K562 (cell line): ENCODE measurements around the gene CENPP. TPM values are rescaled to one million over a fixed set of nuclear protein-coding genes. Genes with fewer than 3 reads are reported as not detected.

ENCODE experiments used
- CTCF ChIP-seq, 3 experiments: IDR thresholded peaks in 2 of 3; conservative IDR thresholded peaks in 1 of 3; 2 replicates each; pipeline ENCODE4 v1.5.1; 2011 to 2012; ENCODE audit warnings: low read length in 3 of 3, mild to moderate bottlenecking in 3 of 3, control low read depth in 2 of 3, improper control_type of control experiment in 1 of 3, inconsistent platforms in 1 of 3, low read depth in 1 of 3, mixed read lengths in 1 of 3, moderate library complexity in 1 of 3; ENCODE audit not compliant: insufficient read depth in 2 of 3
- EZH2 ChIP-seq: IDR thresholded peaks from 2 replicates; pipeline ENCODE4 v1.6.1; 2012; ENCODE audit warnings: low read depth, mild to moderate bottlenecking, inconsistent platforms, low read length, borderline replicate concordance
- GABPA ChIP-seq: fragments of 200-800 bp; sonication (Bioruptor generic); conservative IDR thresholded peaks from 2 replicates; pipeline ENCODE4 v1.6.1; 2016; ENCODE audit warnings: low read depth, missing genetic modification characterization, missing compliant biosample characterization
- MAFG ChIP-seq: fragments of 450-650 bp; conservative IDR thresholded peaks from 2 replicates; pipeline ENCODE4 v1.6.1; 2016; ENCODE audit warnings: missing genetic modification characterization, missing compliant biosample characterization
- NFIC ChIP-seq: fragments of 450-650 bp; IDR thresholded peaks from 2 replicates; pipeline ENCODE4 v1.6.1; 2017; ENCODE audit warnings: mild to moderate bottlenecking, inconsistent platforms
- POLR3A ChIP-seq: IDR thresholded peaks from 2 replicates; pipeline ENCODE4 v1.6.1; 2011; ENCODE audit warnings: borderline replicate concordance, mild to moderate bottlenecking, moderate library complexity; ENCODE audit not compliant: insufficient read length, insufficient read depth; ENCODE audit errors: extremely low read depth
- ZKSCAN3 ChIP-seq: fragments of 250-450 bp; sonication (Bioruptor Pico); IDR thresholded peaks from 2 replicates; pipeline ENCODE4 v1.4.0; 2020
- polyA plus RNA-seq, 8 experiments: library from polyadenylated mRNA; depleted of rRNA in 4 of 8; stranded (reverse) in 5 of 8; unstranded in 3 of 8; fragments of >200 nt; fragmentation: Nextera tagmentation in 2 of 8; fragmentation: Illumina TruSeq in 1 of 8; extraction: Ambion mirVana in 2 of 8; extraction: Trizol in 1 of 8; gene quantifications; 2 replicates each; pipeline versions ENCODE4 v1.2.1 to v1.2.3, GENCODE V29; 2011 to 2014; ENCODE audit warnings: inconsistent platforms in 1 of 8, missing spikeins in 1 of 8
- total RNA-seq, 7 experiments: library from RNA; depleted of rRNA in 6 of 7; stranded (reverse); fragments of >200 nt in 6 of 7; fragmentation: Illumina TruSeq in 2 of 7; extraction: Trizol in 2 of 7; gene quantifications; 2 replicates each; pipeline versions ENCODE4 v1.2.1 to v1.2.3, GENCODE V29; 2011 to 2021; ENCODE audit warnings: low replicate concordance in 1 of 7
- TF ChIP-seq, protein P1 (sequence below), 2 experiments: fragments of 450-650 bp; formaldehyde crosslinking in 1 of 2; IDR thresholded peaks; 2 replicates each; pipeline versions ENCODE4 v1.4.0 to v1.6.1; 2014 to 2020; ENCODE audit warnings: mild to moderate bottlenecking in 2 of 2, borderline replicate concordance in 1 of 2, low read depth in 1 of 2
- TF ChIP-seq, protein P2 (sequence below): sonication (generic); formaldehyde crosslinking; IDR thresholded peaks from 2 replicates; pipeline ENCODE4 v1.8.0; 2022; ENCODE audit warnings: mild to moderate bottlenecking, missing genetic modification reagents

Gene CENPP
- total and polyA plus RNA-seq, 9 of the 15 experiments (the other 6 are each of a cell fraction or from before 2014, with no cell fraction given): 8.0 to 28.5 (median 17.9) TPM

DNA sequence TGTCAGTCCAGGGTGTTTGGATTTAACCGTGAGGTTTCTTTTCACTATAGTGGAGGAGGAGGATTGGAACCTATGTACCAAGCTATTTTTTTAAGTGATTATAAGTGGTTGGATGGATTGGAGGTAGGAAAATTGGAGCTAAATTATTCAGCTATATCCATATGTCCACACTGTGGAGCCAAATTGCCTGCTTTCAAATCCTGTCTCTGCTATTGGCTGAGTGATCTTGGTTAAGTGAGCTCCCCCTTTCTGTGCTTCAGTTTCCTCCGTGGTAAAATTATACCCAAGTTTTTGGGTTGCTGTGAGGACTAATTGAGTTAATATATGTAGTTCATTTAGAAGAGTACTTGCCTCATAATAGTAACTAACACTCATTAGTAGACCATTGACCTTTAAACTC, 2.5 kb downstream of the CENPP start (continued):
- TF ChIP-seq, protein P1, sequence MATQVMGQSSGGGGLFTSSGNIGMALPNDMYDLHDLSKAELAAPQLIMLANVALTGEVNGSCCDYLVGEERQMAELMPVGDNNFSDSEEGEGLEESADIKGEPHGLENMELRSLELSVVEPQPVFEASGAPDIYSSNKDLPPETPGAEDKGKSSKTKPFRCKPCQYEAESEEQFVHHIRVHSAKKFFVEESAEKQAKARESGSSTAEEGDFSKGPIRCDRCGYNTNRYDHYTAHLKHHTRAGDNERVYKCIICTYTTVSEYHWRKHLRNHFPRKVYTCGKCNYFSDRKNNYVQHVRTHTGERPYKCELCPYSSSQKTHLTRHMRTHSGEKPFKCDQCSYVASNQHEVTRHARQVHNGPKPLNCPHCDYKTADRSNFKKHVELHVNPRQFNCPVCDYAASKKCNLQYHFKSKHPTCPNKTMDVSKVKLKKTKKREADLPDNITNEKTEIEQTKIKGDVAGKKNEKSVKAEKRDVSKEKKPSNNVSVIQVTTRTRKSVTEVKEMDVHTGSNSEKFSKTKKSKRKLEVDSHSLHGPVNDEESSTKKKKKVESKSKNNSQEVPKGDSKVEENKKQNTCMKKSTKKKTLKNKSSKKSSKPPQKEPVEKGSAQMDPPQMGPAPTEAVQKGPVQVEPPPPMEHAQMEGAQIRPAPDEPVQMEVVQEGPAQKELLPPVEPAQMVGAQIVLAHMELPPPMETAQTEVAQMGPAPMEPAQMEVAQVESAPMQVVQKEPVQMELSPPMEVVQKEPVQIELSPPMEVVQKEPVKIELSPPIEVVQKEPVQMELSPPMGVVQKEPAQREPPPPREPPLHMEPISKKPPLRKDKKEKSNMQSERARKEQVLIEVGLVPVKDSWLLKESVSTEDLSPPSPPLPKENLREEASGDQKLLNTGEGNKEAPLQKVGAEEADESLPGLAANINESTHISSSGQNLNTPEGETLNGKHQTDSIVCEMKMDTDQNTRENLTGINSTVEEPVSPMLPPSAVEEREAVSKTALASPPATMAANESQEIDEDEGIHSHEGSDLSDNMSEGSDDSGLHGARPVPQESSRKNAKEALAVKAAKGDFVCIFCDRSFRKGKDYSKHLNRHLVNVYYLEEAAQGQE (IDR thresholded peaks at IDR 0.05; ENCODE audit: borderline replicate concordance): peak; percentile 68; the same call in 1 of the 2 replicates
- TF ChIP-seq, protein P1 (CRISPR knock-in tag; IDR thresholded peaks at IDR 0.05; ENCODE audit: low read depth): no peak
- TF ChIP-seq NFIC: no peak
- TF ChIP-seq CTCF (IDR thresholded peaks at IDR 0.05 in 2 of 3, conservative IDR thresholded peaks at IDR 0.05 in 1 of 3; ENCODE audit: insufficient read depth in 2 of 3, low read depth in 1 of 3, low read length in 3 of 3): peak; percentile 46 to 77 (median 74)
- TF ChIP-seq ZKSCAN3 (CRISPR knock-in tag): no peak
- no peak for TF ChIP-seq EZH2
- no peak for TF ChIP-seq POLR3A
- no peak for TF ChIP-seq GABPA (tag)
- TF ChIP-seq, protein P2, sequence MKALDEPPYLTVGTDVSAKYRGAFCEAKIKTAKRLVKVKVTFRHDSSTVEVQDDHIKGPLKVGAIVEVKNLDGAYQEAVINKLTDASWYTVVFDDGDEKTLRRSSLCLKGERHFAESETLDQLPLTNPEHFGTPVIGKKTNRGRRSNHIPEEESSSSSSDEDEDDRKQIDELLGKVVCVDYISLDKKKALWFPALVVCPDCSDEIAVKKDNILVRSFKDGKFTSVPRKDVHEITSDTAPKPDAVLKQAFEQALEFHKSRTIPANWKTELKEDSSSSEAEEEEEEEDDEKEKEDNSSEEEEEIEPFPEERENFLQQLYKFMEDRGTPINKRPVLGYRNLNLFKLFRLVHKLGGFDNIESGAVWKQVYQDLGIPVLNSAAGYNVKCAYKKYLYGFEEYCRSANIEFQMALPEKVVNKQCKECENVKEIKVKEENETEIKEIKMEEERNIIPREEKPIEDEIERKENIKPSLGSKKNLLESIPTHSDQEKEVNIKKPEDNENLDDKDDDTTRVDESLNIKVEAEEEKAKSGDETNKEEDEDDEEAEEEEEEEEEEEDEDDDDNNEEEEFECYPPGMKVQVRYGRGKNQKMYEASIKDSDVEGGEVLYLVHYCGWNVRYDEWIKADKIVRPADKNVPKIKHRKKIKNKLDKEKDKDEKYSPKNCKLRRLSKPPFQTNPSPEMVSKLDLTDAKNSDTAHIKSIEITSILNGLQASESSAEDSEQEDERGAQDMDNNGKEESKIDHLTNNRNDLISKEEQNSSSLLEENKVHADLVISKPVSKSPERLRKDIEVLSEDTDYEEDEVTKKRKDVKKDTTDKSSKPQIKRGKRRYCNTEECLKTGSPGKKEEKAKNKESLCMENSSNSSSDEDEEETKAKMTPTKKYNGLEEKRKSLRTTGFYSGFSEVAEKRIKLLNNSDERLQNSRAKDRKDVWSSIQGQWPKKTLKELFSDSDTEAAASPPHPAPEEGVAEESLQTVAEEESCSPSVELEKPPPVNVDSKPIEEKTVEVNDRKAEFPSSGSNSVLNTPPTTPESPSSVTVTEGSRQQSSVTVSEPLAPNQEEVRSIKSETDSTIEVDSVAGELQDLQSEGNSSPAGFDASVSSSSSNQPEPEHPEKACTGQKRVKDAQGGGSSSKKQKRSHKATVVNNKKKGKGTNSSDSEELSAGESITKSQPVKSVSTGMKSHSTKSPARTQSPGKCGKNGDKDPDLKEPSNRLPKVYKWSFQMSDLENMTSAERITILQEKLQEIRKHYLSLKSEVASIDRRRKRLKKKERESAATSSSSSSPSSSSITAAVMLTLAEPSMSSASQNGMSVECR: no peak
- TF ChIP-seq MAFG (tag): no peak
